ENCODE results near the gene KLHL1. TPM values are rescaled to one million over a fixed set of nuclear protein-coding genes. Genes with fewer than 3 reads are reported as not detected.
"Not testable (repeated sequence)": the region's sequence is repeated elsewhere in the genome, so short reads cannot be mapped to it uniquely, and the experiment has no call there.

Gene KLHL1
- not detected for total RNA-seq

- no peak within 1 kb of the TSS for H3K27ac ChIP-seq
- H3K4me1 ChIP-seq = peaks cover 0 to 12% (median 0%) of the 10 kb centered on the region in 4 donors
- no peaks in the 10 kb centered on the region for H3K36me3 ChIP-seq
- H3K9me3 ChIP-seq = no peaks in the 10 kb centered on the region
- 52 to 54% methylated on average over 18 of the region's 18 CpGs for WGBS, 2 donors
- DNase-seq (ENCODE audit: low spot score in 2 of 2) = no peak
- no peak for TF ChIP-seq EP300 (IDR thresholded peaks at IDR 0.05)
- TF ChIP-seq, protein P1, sequence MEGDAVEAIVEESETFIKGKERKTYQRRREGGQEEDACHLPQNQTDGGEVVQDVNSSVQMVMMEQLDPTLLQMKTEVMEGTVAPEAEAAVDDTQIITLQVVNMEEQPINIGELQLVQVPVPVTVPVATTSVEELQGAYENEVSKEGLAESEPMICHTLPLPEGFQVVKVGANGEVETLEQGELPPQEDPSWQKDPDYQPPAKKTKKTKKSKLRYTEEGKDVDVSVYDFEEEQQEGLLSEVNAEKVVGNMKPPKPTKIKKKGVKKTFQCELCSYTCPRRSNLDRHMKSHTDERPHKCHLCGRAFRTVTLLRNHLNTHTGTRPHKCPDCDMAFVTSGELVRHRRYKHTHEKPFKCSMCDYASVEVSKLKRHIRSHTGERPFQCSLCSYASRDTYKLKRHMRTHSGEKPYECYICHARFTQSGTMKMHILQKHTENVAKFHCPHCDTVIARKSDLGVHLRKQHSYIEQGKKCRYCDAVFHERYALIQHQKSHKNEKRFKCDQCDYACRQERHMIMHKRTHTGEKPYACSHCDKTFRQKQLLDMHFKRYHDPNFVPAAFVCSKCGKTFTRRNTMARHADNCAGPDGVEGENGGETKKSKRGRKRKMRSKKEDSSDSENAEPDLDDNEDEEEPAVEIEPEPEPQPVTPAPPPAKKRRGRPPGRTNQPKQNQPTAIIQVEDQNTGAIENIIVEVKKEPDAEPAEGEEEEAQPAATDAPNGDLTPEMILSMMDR (IDR thresholded peaks at IDR 0.05) = no peak
- no peak for TF ChIP-seq POLR2A (IDR thresholded peaks at IDR 0.05)
- H3K4me3 ChIP-seq = no peak within 1 kb of the TSS
- peaks cover 0 to 9% of the 10 kb centered on the region in 2 donors for H3K27me3 ChIP-seq
Measured at GRCh38 chr13:70108356-70109105, at the start of gene KLHL1. TSS of gene KLHL1 (minus strand) at chr13:70108452. CDS start at chr13:70107699, 753 bp downstream.

DNA sequence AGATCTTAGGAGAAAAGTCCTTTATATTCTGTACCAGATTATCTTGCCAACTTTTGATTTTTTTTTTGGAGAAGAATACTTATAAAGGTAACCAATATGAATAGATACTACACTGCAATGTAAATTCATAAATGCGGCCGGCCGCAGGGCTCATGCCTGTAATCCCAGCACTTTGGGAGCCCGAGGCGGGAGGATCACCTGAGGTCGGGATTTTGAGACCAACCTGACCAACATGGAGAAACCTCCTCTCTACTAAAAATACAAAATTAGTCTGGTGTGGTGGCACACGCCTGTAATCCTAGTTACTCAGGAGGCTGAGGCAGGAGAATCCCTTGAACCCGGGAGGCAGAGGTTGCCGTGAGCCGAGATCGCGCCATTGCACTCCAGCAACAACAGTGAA, 34.4 kb upstream of the KLHL1 start:
- not testable (repeated sequence) for H3K4me3 ChIP-seq; H3K9me3 ChIP-seq; DNase-seq (ENCODE audit: low spot score in 2 of 2); H3K36me3 ChIP-seq; H3K4me1 ChIP-seq; H3K27me3 ChIP-seq; H3K27ac ChIP-seq
- WGBS, 2 donors = 94 to 96% methylated on average over 12 of the region's 12 CpGs

DNA sequence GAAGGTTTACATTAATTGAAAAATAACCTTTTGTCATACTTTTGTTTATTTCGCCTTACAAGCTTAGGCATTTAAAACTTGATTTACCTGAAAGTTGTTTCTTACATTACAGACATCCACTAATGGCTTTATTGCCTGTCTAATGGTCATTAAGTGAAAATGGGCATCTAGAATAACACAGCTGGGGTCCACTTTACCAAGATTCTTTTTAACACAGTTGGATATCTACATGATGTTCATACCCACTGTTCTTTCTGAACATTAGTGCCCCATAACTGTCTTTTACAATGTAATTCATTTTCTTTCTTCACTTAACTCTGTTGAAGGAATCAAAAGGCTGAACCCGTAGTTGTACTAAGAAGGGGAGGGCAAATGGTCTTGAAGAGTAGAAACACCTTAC, 19.8 kb upstream of the KLHL1 start:
- H3K4me3 ChIP-seq = no peak overlapping the region
- H3K9me3 ChIP-seq = no peaks in the 10 kb centered on the region
- no peak overlapping the region for H3K27ac ChIP-seq
- TF ChIP-seq, protein P1 (IDR thresholded peaks at IDR 0.05) = no peak
- no peak for TF ChIP-seq EP300 (IDR thresholded peaks at IDR 0.05)
- DNase-seq (ENCODE audit: low spot score in 2 of 2) = no peak
- 37 to 60% methylated on average over 2 of the region's 2 CpGs for WGBS, 2 donors
- H3K27me3 ChIP-seq = no peaks in the 10 kb centered on the region
- H3K36me3 ChIP-seq = no peaks in the 10 kb centered on the region
- no peaks in the 10 kb centered on the region for H3K4me1 ChIP-seq

GRCh38 chr13:70125693-70126092, 17.4 kb upstream of the KLHL1 start:
- no peaks in the 10 kb centered on the region for H3K27me3 ChIP-seq
- no peaks in the 10 kb centered on the region for H3K36me3 ChIP-seq
- H3K4me1 ChIP-seq = no peaks in the 10 kb centered on the region
- H3K27ac ChIP-seq = no peak overlapping the region
- no peak overlapping the region for H3K4me3 ChIP-seq
- H3K9me3 ChIP-seq = no peaks in the 10 kb centered on the region
- 60 to 63% methylated on average over 5 of the region's 5 CpGs for WGBS, 2 donors
- no peak for DNase-seq (ENCODE audit: low spot score in 2 of 2)
- TF ChIP-seq EP300 (IDR thresholded peaks at IDR 0.05) (no peak), POLR2A (IDR thresholded peaks at IDR 0.05) (no peak)
- TF ChIP-seq, protein P1 (IDR thresholded peaks at IDR 0.05) = no peak

DNA sequence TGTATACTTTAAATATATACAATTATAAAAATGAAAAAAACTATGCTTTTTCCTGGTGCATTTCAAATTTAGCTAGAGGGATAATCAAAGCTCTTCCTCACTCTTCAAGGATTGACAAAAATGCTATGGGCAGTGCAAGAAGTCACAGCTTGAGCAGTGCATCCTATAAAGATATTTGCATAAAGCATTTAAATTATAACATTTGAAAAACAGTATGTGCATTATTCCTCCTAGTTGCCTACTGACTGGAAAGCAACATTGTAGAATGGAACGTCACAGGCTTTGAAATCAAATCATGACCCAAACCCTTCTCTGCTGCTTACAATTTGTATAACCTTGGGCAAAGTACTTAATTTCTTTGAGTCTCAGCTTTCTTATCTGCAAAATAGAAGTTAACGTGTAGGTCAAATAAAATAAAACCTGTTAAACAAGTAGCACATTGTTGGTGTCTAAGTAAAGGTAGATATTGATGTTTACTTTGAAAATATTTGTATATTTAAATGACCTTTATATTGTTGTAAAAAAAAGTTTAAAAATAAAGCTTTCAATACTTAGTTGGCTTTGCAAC, 9.2 kb upstream of the KLHL1 start:
- H3K4me1 ChIP-seq = no peaks in the 10 kb centered on the region
- no peak for TF ChIP-seq POLR2A (IDR thresholded peaks at IDR 0.05)
- TF ChIP-seq EP300 (IDR thresholded peaks at IDR 0.05) = no peak
- TF ChIP-seq, protein P1 (IDR thresholded peaks at IDR 0.05) = no peak
- no peak for DNase-seq (ENCODE audit: low spot score in 2 of 2)
- WGBS, 2 donors = 35 to 52% methylated on average over 2 of the region's 2 CpGs
- no peak overlapping the region for H3K27ac ChIP-seq
- H3K9me3 ChIP-seq = no peaks in the 10 kb centered on the region
- no peaks in the 10 kb centered on the region for H3K27me3 ChIP-seq
- H3K36me3 ChIP-seq = no peaks in the 10 kb centered on the region
- H3K4me3 ChIP-seq = no peak overlapping the region
